Suprapubic skin (tissue), 4 donors: Measurements from ENCODE around the gene TTC21A.

Source experiments
- EP300 ChIP-seq: sonication (generic); formaldehyde crosslinking; IDR thresholded peaks from one replicate; pipeline ENCODE4 v1.6.1; 2017; ENCODE audit warnings: antibody characterized with exemption
- POLR2A ChIP-seq, 2 donors: fragments of 450-650 bp; IDR thresholded peaks; one replicate each; pipeline ENCODE4 v1.6.1; 2017; ENCODE audit warnings: antibody characterized with exemption in 2 of 2, mild to moderate bottlenecking in 2 of 2, moderate library complexity in 2 of 2
- POLR2AphosphoS5 ChIP-seq, 3 donors: sonication (generic); formaldehyde crosslinking; IDR thresholded peaks; one replicate each; pipeline ENCODE4 v1.6.1; 2017; ENCODE audit warnings: antibody characterized with exemption in 3 of 3
- TF ChIP-seq, protein P1 (sequence below), 2 donors: fragments of 200-600 bp in 1 of 2; fragments of 450-650 bp in 1 of 2; sonication (generic) in 1 of 2; IDR thresholded peaks; one replicate each; pipeline ENCODE4 v1.5.1; 2016 to 2019; ENCODE audit warnings: antibody characterized with exemption in 2 of 2, mild to moderate bottlenecking in 1 of 2, moderate library complexity in 1 of 2

DNA sequence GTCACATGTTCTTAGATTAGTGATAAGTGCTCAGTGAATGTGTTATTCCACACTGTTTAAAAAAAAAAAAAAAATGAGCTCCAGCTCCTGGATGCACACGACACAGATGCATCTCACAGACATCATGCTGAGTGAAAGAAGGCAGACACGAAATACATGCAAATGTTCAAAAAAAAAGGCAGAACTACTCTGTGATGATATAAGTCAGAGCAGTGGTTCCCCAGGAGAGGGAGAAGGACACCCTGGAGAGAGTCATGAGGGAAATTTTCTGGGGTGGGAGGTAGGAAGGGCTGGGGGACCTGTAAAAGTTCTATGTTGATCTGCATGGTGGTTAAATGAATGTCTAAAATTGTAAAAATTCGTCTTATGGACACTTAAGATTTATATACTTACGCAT is 41.6 kb downstream of the TTC21A start:
- TF ChIP-seq POLR2AphosphoS5 (IDR thresholded peaks at IDR 0.05) (no peak), POLR2A (IDR thresholded peaks at IDR 0.05) (no peak), EP300 (no peak)
- TF ChIP-seq, protein P1, sequence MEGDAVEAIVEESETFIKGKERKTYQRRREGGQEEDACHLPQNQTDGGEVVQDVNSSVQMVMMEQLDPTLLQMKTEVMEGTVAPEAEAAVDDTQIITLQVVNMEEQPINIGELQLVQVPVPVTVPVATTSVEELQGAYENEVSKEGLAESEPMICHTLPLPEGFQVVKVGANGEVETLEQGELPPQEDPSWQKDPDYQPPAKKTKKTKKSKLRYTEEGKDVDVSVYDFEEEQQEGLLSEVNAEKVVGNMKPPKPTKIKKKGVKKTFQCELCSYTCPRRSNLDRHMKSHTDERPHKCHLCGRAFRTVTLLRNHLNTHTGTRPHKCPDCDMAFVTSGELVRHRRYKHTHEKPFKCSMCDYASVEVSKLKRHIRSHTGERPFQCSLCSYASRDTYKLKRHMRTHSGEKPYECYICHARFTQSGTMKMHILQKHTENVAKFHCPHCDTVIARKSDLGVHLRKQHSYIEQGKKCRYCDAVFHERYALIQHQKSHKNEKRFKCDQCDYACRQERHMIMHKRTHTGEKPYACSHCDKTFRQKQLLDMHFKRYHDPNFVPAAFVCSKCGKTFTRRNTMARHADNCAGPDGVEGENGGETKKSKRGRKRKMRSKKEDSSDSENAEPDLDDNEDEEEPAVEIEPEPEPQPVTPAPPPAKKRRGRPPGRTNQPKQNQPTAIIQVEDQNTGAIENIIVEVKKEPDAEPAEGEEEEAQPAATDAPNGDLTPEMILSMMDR (IDR thresholded peaks at IDR 0.05) = no peak
